GM18867 (cell line): ENCODE measurements around the gene SP4.
A peak's percentile ranks its signal among the peaks of the same experiment; 100 is the strongest.
"Not testable (repeated sequence)": the region's sequence is repeated elsewhere in the genome, so short reads cannot be mapped to it uniquely, and the experiment has no call there.

ENCODE experiments used
- ATAC-seq: cut with Tn5 transposase; IDR thresholded peaks from one replicate; pipeline ENCODE4 v1.9.1; 2021; ENCODE audit warnings: mild to moderate bottlenecking, moderate library complexity; ENCODE audit not compliant: unreplicated experiment

SP4 gene

DNA sequence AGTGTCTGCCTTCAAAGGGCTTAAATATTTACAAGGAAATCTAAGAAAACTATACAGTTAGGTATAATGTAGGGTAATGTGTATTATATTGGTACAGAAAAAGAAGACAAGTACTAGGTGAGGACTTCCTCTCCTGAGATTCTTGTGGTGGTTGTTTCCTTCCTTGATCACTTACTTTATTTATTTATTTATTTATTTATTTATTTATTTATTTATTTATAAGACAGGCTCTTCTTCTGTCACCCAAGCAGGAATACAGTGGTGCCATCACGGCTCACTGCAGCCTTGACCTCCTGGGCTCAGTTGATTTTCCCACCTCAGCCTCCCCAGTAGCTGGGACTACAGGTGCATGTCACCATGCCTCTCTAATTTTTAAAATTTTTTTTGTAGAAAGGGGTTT lies 96.8 kb downstream of the SP4 start:
- ATAC-seq, result no peak

DNA sequence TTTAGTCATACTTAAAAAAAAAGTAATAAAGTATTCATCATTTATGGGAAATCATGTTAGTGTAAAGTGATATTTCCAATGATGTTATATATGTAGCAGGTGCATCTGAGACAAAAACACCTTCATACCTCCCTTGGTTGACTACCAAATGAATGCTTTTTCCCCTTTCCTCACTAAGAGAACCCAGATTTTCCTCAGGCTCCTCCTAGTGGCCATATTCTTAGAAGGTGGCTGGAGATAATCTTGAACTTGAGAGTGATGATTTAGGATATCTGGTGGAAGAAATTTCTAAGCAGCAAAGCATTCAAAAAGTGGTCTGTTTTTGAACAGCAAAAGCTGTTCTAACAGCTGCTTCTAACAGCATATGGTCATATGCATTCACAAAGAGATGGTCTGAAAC lies 98.1 kb downstream of the SP4 start:
- peak; percentile 55 for ATAC-seq

DNA sequence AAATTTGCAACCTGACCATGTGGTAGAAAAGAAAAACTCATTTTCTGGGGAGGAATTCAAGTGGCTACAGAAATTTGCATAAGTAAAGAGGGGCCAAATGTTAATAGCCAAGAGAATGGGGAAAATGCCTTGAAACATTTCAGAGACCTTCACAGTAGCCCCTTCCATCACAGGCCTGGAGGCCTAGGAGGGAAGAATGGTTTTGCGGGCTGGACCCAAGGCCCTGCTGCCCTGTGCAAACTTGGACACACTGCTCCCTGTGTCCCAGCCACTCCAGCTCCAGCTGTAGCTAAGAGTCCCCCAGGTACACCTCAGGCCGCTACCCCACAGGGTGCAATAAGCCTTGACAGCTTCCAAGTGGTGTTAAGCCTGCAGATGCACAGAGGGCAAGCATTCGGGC lies 98.6 kb downstream of the SP4 start:
- ATAC-seq, result no peak

GRCh38 chr7:21532485-21532884 lies 104.6 kb downstream of the SP4 start:
- not testable (repeated sequence) for ATAC-seq

DNA sequence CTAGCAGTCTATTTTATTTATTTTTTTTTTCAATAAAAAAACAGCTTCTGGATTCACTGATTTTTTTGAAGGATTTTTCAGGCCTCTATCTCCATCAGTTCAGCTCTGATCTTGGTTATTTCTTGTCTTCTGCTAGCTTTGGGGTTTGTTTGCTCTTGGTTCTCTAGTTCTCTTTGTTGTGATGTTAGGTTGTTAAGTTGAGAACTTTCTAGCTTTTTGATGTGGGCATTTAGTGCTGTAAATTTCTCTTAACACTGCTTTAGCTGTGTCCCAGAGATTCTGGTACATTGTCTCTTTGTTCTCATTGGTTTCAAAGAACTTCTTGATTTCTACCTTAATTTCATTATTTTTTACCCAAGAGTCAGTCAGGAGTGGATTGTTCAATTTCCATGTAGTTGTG lies 105.8 kb downstream of the SP4 start:
- ATAC-seq, result not testable (repeated sequence)

DNA sequence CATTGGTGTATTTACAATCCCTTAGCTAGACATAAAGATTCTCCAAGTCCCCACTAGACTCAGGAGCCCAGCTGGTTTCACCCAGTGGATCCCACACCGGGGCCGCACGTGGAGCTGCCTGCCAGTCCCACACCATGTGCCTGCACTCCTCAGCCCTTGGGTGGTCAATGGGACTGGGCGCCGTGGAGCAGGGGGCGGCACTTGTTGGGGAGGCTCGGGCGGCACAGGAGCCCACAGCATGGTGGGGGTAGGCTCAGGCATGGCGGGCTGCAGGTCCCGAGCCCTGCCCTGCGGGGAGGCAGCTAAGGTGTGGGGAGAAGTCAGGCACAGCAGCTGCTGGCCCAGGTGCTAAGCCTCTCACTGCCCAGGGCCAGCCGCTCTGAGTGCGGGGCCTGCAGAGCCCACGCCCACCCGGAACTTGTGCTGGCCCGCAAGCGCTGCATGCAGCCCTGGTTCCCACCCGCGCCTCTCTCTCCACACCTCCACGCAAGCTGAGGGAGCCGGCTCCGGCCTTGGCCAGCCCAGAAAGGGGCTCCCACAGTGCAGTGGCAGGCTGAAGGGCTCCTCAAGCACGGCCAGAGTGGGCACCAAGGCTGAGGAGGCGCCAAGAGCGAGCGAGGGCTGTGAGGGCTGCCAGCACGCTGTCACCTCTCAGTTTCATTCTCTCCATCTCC lies 108.7 kb downstream of the SP4 start:
- not testable (repeated sequence) for ATAC-seq

- no peak for ATAC-seq
These were observed 111.1 kb downstream of the SP4 start for GRCh38 chr7:21538936-21539495.

DNA sequence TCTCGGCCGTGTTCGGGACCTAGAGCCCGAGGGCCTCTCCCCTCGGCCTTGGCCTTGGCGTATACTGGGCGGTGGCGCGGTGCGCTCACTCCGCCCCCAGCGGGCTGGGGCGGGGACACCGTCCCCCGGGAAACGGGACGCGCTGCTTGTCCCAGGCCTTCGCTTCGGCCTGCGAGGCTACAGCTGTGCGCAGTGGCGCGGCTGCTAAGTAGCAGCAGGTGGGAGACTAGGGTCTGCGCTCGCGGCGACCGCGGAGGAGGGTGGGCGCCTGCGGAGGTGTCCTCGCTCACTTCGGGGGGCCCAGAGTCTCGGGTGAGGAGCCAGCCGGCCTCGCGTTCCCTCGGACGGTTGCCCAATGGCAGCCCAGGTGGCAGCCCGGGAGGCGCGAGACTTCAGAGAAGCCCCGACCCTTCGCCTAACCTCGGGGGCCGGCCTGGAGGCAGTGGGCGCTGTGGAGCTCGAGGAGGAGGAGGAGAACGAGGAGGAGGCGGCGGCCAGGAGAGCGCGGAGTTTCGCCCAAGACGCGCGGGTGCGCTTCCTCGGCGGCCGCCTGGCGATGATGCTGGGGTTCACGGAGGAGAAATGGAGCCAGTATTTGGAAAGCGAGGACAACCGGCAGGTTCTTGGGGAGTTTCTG lies 115.1 kb downstream of the SP4 start, which contains the start of gene DNAH11:
TSS of gene DNAH11 (plus strand) at position 149 of the 637 bp plus-strand sequence. CDS start at position 356, 207 bp downstream.
- ATAC-seq, result peak; percentile 56

- no peak for ATAC-seq
These were observed 115.8 kb downstream of the SP4 start for GRCh38 chr7:21543528-21544302.

DNA sequence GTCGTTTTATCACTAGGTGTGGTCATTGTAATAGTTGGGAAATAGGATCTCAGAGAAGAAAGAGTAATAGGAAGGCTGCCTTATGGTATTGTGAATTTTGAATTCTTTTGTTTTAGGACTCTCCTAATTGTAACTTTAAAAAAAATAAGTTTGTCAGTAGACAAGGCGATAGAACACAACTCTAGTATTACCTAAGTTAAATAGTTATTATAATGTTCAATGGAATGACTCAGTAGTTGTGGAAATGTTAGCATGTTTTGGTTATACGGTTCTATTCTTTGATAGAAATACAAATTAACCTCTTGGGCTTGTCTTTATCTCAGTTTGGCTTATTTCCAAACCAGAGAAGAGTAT lies 116.4 kb downstream of the SP4 start:
- ATAC-seq, result no peak

DNA sequence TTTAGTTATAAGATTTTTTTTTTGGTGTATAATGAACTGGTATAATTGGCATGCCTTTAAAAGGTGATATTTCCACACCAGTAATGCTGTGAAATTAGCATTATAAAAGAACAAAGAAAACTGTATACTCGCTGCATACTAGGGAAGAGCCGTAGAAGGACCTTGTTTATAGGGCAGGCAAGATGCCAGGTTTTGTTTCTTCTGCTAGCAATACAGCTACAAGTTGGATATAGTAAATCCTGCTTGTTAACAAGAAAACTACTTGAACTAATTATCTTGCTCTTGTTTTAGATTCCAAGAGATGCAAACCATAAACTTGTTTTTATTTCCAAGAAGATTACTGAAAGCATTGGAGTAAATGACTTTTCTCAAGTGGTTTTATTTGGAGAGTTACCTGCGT lies 116.8 kb downstream of the SP4 start:
- no peak for ATAC-seq

GRCh38 chr7:21547501-21547900 lies 119.6 kb downstream of the SP4 start:
- no peak for ATAC-seq

- ATAC-seq, result no peak
These were observed 120.6 kb downstream of the SP4 start for GRCh38 chr7:21548491-21548890.

- no peak for ATAC-seq
These were observed 122.2 kb downstream of the SP4 start for GRCh38 chr7:21550076-21550475.

- no peak for ATAC-seq
These were observed 123.1 kb downstream of the SP4 start for GRCh38 chr7:21550821-21551531.

DNA sequence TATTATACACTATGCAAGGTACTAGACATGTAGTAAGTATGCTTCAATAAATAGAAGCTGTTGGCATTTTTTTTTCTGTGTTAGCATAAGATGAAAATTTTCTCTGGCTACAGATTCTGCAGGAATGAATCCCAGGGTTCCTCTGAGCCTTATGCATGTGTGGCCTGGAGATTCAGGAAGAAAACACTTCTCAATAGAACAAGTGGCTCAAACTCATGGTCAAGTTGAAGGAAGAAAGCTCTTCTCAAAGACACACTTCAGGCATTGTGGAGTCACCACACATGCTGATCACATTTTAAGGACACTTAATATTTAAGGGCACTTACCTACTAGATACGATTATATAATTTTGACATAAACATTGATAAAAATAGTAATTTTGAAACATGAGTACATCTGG lies 134.5 kb downstream of the SP4 start:
- no peak for ATAC-seq
